Neuronal stem cell (in vitro differentiated cells): ENCODE results near the gene KRT7.
"Not testable (repeated sequence)": the region's sequence is repeated elsewhere in the genome, so short reads cannot be mapped to it uniquely, and the experiment has no call there.

Experiments used
- DNase-seq: peaks from one replicate; pipeline ENCODE4 v3.0.0-alpha.2; 2013; ENCODE audit warnings: low spot score
- H2AFZ ChIP-seq: one replicate; pipeline ENCODE4 v1.6.1; 2013; ENCODE audit warnings: mild to moderate bottlenecking, low read length, inconsistent platforms
- H2AK5ac ChIP-seq: 2 replicates; pipeline ENCODE4 v1.6.1; 2013; ENCODE audit warnings: low read depth, mild to moderate bottlenecking, inconsistent platforms, low read length, moderate library complexity, mixed read lengths
- H2BK120ac ChIP-seq: 2 replicates; pipeline ENCODE4 v1.6.1; 2013; ENCODE audit warnings: low read depth, mild to moderate bottlenecking, inconsistent platforms, low read length, moderate library complexity, mixed read lengths
- H2BK12ac ChIP-seq: one replicate; pipeline ENCODE4 v1.6.1; 2013; ENCODE audit warnings: low read length, inconsistent platforms
- H2BK15ac ChIP-seq: 2 replicates; pipeline ENCODE4 v1.6.1; 2013; ENCODE audit warnings: mild to moderate bottlenecking, low read length, inconsistent platforms, mixed read lengths
- H2BK5ac ChIP-seq: one replicate; pipeline ENCODE4 v1.6.1; 2013; ENCODE audit warnings: inconsistent platforms, mild to moderate bottlenecking, low read length, moderate library complexity
- H3K14ac ChIP-seq: one replicate; pipeline ENCODE4 v1.6.1; 2013; ENCODE audit warnings: low read length, inconsistent platforms
- H3K18ac ChIP-seq: 2 replicates; pipeline ENCODE4 v1.6.1; 2013; ENCODE audit warnings: low read length, inconsistent platforms
- H3K23ac ChIP-seq: 2 replicates; pipeline ENCODE4 v1.6.1; 2013; ENCODE audit warnings: low read depth, mild to moderate bottlenecking, mixed read lengths, low read length, inconsistent platforms; ENCODE audit not compliant: poor library complexity
- H3K27ac ChIP-seq: replicated peaks from 3 replicates; pipeline ENCODE4 v1.5.1; 2013; ENCODE audit warnings: low read length, inconsistent platforms
- H3K27me3 ChIP-seq, 3 experiments: 2 replicates each; pipeline ENCODE4 v1.6.1; 2013; ENCODE audit warnings: low read length in 3 of 3, mild to moderate bottlenecking in 2 of 3, inconsistent platforms in 1 of 3, low read depth in 1 of 3, mixed read lengths in 1 of 3, moderate library complexity in 1 of 3; ENCODE audit not compliant: control insufficient read depth in 3 of 3, insufficient read depth in 3 of 3
- H3K36me3 ChIP-seq, 2 donors: replicated peaks in 1 of 2; 2 replicates each; pipeline ENCODE4 v1.6.1; 2013; ENCODE audit warnings: low read length in 2 of 2; ENCODE audit not compliant: control insufficient read depth in 2 of 2, insufficient read depth in 2 of 2
- H3K4ac ChIP-seq: 2 replicates; pipeline ENCODE4 v1.6.1; 2013; ENCODE audit warnings: inconsistent platforms, mild to moderate bottlenecking, low read length, moderate library complexity
- H3K4me1 ChIP-seq, 2 donors: 1 replicate in 1 of 2; 2 replicates in 1 of 2; pipeline ENCODE4 v1.6.1; 2013; ENCODE audit warnings: low read length in 2 of 2, low read depth in 1 of 2; ENCODE audit not compliant: control insufficient read depth in 2 of 2, insufficient read depth in 1 of 2
- H3K4me2 ChIP-seq: one replicate; pipeline ENCODE4 v1.6.1; 2013; ENCODE audit warnings: mild to moderate bottlenecking, low read length, inconsistent platforms; ENCODE audit not compliant: insufficient read depth, poor library complexity, severe bottlenecking
- H3K4me3 ChIP-seq, 2 donors: 2 replicates each; pipeline ENCODE4 v1.5.1; 2013; ENCODE audit warnings: low read length in 2 of 2, mild to moderate bottlenecking in 2 of 2, inconsistent platforms in 1 of 2, moderate library complexity in 1 of 2
- H3K79me1 ChIP-seq: one replicate; pipeline ENCODE4 v1.6.1; 2013; ENCODE audit warnings: low read depth, mild to moderate bottlenecking, inconsistent platforms, low read length, moderate library complexity
- H3K9ac ChIP-seq: one replicate; pipeline ENCODE4 v1.6.1; 2013; ENCODE audit warnings: mild to moderate bottlenecking, low read depth, low read length, inconsistent platforms; ENCODE audit not compliant: poor library complexity
- H3K9me3 ChIP-seq, 2 donors: replicated peaks in 1 of 2; 2 replicates each; pipeline versions ENCODE3 to v1.6.1; 2013; ENCODE audit warnings: low read length in 2 of 2, mild to moderate bottlenecking in 2 of 2, inconsistent platforms in 1 of 2, low read depth in 1 of 2, mixed read lengths in 1 of 2, moderate library complexity in 1 of 2; ENCODE audit not compliant: control insufficient read depth in 2 of 2, insufficient read depth in 1 of 2
- H4K8ac ChIP-seq: one replicate; pipeline ENCODE4 v1.6.1; 2013; ENCODE audit warnings: low read depth, mild to moderate bottlenecking, inconsistent platforms, low read length, moderate library complexity
- H4K91ac ChIP-seq: one replicate; pipeline ENCODE4 v1.6.1; 2013; ENCODE audit warnings: low read length, low read depth, mild to moderate bottlenecking, inconsistent platforms; ENCODE audit not compliant: poor library complexity
- WGBS, 2 donors: extraction: QIAGEN DNeasy Blood & Tissue Kit; methylation state at CpG; one replicate each; pipeline ENCODE4 v1.1.7; 2013; ENCODE audit warnings: missing lambda C conversion rate in 2 of 2, mixed read lengths in 1 of 2; ENCODE audit not compliant: insufficient read length in 2 of 2, insufficient replicate concordance in 1 of 2; ENCODE audit errors: extremely low coverage in 2 of 2; 5-methylcytosine and 5-hydroxymethylcytosine counted together

The KRT7 gene

GRCh38 chr12:52257922-52258321 lies 24.9 kb downstream of the KRT7 start:
- not testable (repeated sequence) for H3K27ac ChIP-seq, H3K79me1 ChIP-seq, H3K18ac ChIP-seq, H2BK5ac ChIP-seq, H4K8ac ChIP-seq, H3K4me1 ChIP-seq, H2AK5ac ChIP-seq, DNase-seq, H3K23ac ChIP-seq, H2BK120ac ChIP-seq, H2BK12ac ChIP-seq, H4K91ac ChIP-seq, H3K14ac ChIP-seq, H3K4me3 ChIP-seq, H3K9ac ChIP-seq, H2BK15ac ChIP-seq, H3K4me2 ChIP-seq, H2AFZ ChIP-seq, H3K36me3 ChIP-seq, H3K4ac ChIP-seq, H3K9me3 ChIP-seq
- H3K27me3 ChIP-seq: peaks cover 0 to 41% (median 24%) of the 10 kb centered on the region in 3 experiments
- WGBS, 2 donors: no CpG with 5 or more reads among the region's 13 CpGs

- no CpG with 5 or more reads among the region's 72 CpGs for WGBS, 2 donors
- Histone ChIP-seq H2BK5ac (no peak overlapping the region), H3K14ac (no peak overlapping the region), H3K27ac (no peak overlapping the region), H3K4ac (no peak overlapping the region), H2BK120ac (no peak overlapping the region), H2BK15ac (no peak overlapping the region), H3K36me3 (no peaks in the 10 kb centered on the region), H3K9ac (no peak overlapping the region), H2BK12ac (no peak overlapping the region), H2AK5ac (no peak overlapping the region), H4K91ac (no peak overlapping the region), H3K4me2 (peak overlapping the region; percentile 37), H4K8ac (no peak overlapping the region), H3K18ac (peak overlapping the region; percentile 4), H3K27me3 (peaks cover 0 to 41% (median 24%) of the 10 kb centered on the region in 3 experiments), H3K4me3 (peak overlapping the region in 1 of 2 donors; percentile 31), H3K4me1 (peaks cover 0 to 1% of the 10 kb centered on the region in 2 donors), H3K79me1 (no peaks in the 10 kb centered on the region), H3K9me3 (peaks cover 0 to 4% of the 10 kb centered on the region in 2 donors), H2AFZ (no peak overlapping the region), H3K23ac (peak overlapping the region; percentile 16)
- DNase-seq: peak; percentile 35
Measured at GRCh38 chr12:52258335-52258901, 25.4 kb downstream of the KRT7 start.

GRCh38 chr12:52259657-52260243 lies 26.7 kb downstream of the KRT7 start:
- Histone ChIP-seq H3K4me1 (peaks cover 0 to 1% of the 10 kb centered on the region in 2 donors), H3K23ac (no peak overlapping the region), H3K9me3 (peaks cover 0 to 4% of the 10 kb centered on the region in 2 donors), H3K27ac (no peak overlapping the region), H3K27me3 (peaks cover 0 to 38% (median 24%) of the 10 kb centered on the region in 3 experiments), H4K8ac (no peak overlapping the region), H3K4ac (no peak overlapping the region), H3K36me3 (no peaks in the 10 kb centered on the region), H3K18ac (no peak overlapping the region), H3K79me1 (no peaks in the 10 kb centered on the region), H2BK120ac (no peak overlapping the region), H4K91ac (no peak overlapping the region), H3K4me2 (no peak overlapping the region), H2BK12ac (no peak overlapping the region), H3K9ac (no peak overlapping the region), H2AK5ac (no peak overlapping the region), H3K4me3 (no peak overlapping the region), H3K14ac (no peak overlapping the region), H2BK5ac (no peak overlapping the region), H2AFZ (no peak overlapping the region), H2BK15ac (no peak overlapping the region)
- WGBS, 2 donors: no CpG with 5 or more reads among the region's 6 CpGs
- no peak for DNase-seq

DNA sequence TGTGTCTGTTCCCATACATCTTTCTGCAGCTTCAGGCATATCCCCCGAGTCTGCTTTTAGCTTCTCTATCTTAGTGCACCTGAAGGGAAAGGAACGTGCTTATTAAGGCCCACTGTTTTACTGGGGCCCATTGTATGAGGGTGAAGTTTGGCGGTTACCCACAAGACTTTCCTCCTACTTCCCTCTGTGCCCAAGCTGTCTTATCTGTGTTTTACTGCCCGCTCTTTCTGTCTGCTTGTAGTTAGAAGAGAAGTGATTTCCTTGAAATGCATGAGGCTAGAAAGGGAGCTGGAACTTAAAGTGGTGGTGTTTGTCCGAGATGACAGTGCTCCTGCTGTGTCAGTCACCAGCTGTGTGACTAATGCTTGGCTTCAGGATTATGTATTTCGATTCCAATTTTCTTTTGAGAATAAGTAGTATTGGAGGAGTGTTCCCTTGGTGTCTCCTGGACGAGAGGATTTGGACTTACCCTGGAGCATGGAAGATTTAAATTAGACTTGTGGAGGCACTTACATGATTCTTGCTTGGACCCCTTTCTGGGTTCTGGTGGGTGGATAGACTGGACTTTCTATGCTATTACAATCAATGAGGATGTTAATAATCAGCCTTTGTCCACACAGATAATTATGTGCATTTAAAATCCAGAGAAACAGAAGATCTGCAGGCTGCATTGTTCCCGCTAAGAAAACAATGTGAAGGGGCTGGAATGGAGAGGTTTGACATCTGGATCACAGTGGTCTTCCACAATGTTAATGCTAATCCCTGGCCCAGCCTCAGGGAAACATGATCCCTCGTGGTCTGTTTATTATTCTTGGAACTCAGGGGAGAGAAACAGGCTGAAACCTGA lies 27.5 kb downstream of the KRT7 start:
- Histone ChIP-seq H3K27ac (no peak overlapping the region), H2BK15ac (no peak overlapping the region), H4K91ac (no peak overlapping the region), H3K4ac (no peak overlapping the region), H3K9me3 (peaks cover 0 to 4% of the 10 kb centered on the region in 2 donors), H3K79me1 (no peaks in the 10 kb centered on the region), H3K36me3 (no peaks in the 10 kb centered on the region), H3K14ac (no peak overlapping the region), H3K4me2 (no peak overlapping the region), H2BK120ac (no peak overlapping the region), H3K27me3 (peaks cover 0 to 38% (median 24%) of the 10 kb centered on the region in 3 experiments), H2BK5ac (no peak overlapping the region), H2AK5ac (no peak overlapping the region), H3K18ac (no peak overlapping the region), H3K4me1 (peaks cover 0 to 1% of the 10 kb centered on the region in 2 donors), H3K23ac (no peak overlapping the region), H2BK12ac (no peak overlapping the region), H3K4me3 (no peak overlapping the region), H3K9ac (no peak overlapping the region), H2AFZ (no peak overlapping the region), H4K8ac (no peak overlapping the region)
- no peak for DNase-seq
- WGBS, 2 donors: no CpG with 5 or more reads among the region's 9 CpGs
